GM12874 (cell line): Measurements from ENCODE around the gene CKB.

Source experiments
- CTCF ChIP-seq: IDR thresholded peaks from 2 replicates; pipeline ENCODE4 v1.5.1; 2011; ENCODE audit warnings: low read depth, mild to moderate bottlenecking, control low read depth, low read length, moderate library complexity; ENCODE audit not compliant: insufficient read depth

Gene CKB

GRCh38 chr14:103552011-103552845 is 29.6 kb upstream of the CKB start:
- no peak for TF ChIP-seq CTCF

- TF ChIP-seq CTCF = no peak
These were observed 28.7 kb upstream of the CKB start for GRCh38 chr14:103551338-103551762.

GRCh38 chr14:103550451-103551337 is 28.1 kb upstream of the CKB start:
- TF ChIP-seq CTCF = no peak

- TF ChIP-seq CTCF = no peak
These were observed 27.0 kb upstream of the CKB start for GRCh38 chr14:103549361-103550311.

GRCh38 chr14:103548463-103549351 is 26.1 kb upstream of the CKB start:
- TF ChIP-seq CTCF = no peak

- no peak for TF ChIP-seq CTCF
These were observed 25.4 kb upstream of the CKB start for GRCh38 chr14:103547941-103548462.
